Suppressor macrophage treated with lipopolysaccharide for 4 hours (primary cell): ENCODE data around the gene DDX17.

Experiments used
- DNase-seq: peaks from one replicate; pipeline ENCODE4 v3.0.0-alpha.2; 2020

Gene DDX17

DNA sequence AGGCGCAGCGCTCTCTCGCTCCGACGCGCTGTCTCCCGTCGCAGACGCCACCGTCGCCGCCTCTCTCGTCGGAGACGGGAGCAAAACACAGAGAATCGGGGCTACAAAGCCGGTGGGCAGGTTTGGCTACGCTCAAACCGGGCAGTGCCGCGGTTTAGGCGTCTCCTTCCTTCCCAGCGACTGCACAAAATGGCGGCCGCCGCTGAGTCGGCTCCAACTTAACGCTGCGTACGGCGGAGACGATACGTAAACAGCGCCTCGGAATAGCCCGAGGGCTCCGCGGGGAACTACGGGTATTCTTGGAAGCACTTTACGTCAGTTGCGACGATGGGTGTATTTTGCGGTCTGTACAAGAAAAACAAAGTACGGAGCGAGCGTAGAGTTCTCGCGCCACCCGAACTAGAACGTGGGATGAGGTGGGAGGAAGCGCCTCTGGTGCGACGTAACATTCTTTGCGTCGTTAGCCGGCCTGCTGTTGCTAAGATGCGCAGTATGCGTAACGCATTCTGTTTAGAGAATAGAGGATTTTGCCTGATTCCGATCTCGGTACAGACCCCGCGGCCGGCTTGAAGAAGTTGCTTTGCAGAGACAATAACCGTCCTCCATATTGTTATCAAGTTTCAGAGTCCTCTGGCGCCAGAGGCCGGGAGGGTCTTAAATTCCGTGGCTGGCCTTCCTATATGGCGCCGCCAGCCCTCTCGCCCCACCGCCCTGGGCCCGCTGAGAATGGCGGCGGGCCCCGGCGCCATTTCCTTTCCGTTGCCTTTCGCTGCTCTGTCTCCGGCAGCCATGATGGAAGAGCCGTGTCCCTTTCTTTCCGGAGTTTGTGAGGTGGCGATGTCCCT is at the start of gene DDX17:
TSS of gene DDX17 (minus strand) at position 194 of the 845 bp plus-strand sequence.
- DNase-seq: peak; percentile 98

DNA sequence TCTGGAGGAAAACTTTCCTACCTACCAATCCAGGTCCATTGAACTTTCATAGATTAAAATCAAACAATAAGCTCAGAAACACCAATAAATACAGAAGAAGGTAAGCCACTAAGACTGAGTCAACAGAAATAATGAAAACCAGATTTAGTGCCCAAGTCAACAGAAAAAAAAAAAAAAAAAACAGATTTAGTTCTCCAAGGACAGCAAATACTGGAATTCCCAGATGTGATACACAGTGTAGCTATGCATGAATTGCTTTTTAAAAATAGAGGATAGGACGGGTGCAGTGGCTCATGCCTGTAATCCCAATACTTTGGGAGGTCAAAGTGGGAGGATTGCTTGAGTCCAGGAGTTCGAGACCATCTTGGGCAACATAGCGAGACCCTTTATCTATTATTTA is 48.2 kb upstream of the DDX17 start:
- no peak for DNase-seq

DNA sequence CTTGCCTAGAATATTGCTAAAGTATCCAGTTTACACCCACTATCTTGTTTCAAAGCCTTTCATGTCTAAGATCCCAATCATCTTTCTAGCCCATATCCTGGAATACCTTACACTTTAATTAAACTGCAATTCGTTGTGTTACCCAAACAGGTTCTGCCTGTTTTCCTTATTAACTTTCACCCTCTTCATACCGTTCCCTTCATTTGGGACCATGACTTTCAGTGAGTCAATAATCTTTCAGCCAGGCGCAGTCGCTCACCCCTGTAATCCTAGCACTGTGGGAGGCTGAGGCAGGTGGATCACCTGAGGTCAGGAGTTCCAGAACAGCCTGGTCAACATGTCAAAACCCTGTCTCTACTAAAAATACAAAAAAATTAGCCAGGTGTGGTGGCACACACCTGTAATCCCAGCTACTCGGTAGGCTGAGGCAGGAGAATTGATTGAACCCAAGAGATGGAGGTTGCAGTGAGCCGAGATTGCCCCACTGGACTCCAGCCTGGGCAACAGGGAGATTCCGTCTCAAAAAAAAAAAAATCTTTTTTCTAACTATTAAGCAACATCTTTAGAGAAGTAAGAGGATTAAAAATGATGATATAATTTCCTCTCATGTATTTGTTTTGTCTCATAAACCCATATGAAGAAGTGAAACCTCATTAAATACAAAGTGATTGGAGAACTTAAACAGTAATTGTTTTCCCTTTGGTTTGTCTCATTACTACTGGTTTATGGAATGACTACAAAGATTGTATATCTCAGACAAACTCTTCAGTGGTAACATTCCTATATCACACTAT is 43.2 kb upstream of the DDX17 start:
- DNase-seq: peak; percentile 82

DNA sequence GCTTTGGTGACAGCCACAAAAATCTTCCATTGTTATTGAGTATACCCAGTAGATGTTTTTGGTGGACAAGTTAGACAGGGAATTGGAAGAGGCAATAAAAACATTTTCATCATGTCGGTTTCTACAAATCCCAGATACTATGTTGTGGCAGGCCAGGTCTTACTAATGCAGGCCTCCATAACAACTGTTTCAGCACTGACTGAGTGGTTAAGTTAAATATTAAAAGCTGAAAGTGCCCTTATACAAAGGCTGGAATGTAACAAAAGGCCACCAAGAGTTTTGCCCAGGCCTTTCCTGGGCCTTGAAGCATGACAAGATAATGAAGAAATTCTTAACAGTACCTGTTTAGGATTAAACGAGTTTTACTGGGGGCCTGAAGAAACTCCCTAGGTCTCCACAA is 34.6 kb upstream of the DDX17 start:
- no peak for DNase-seq

DNA sequence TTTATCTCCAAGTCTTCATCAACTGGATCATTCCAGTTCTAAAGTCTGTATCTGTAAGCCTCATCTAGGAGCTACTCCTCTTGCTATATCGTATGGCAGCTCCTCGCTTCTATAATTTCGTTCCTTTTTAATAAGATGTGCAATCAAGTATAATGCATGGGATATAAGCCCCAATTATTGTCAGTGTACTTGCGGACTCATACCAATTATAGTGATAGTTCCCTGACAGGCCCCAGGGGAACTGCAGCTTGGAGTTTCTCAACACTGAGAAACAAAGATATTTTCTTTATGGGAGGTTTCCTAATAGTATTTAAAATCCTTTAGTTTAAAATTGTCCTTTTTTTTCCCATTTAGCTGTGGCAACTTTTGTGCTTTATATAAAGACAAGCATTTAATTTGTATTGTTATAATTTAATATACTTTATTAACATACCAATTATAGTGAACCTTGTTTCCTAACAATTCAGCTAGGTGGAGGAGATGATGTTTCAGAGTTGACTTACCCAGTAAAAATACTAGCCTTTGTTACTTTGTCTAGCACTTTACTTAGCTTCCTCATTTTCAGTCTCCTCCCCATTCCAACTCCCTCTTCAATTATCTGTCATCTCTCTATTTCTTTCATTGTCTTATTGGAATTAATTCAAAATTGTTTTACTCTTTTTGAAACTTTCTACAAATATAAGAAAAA is 25.3 kb upstream of the DDX17 start:
- no peak for DNase-seq

DNA sequence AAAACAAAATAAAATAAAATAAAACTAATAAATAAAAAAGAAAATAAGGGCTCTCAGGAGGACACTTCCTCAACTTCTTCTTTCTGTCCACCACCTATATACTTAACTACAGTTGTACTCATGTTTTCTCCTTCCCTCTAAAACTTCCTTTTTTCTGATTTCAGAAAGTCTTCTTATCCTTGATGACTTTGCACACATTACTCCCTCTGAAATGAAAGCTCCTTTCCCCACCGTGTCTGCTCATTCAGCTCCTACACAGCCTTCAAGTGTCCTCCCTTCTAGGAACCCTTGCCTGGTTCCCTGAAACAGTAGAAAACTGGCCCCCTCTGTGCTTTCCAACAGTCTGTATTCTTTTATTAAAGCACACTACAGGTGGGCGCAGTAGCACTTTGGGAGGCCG is 18.3 kb upstream of the DDX17 start:
- peak; percentile 30 for DNase-seq

DNA sequence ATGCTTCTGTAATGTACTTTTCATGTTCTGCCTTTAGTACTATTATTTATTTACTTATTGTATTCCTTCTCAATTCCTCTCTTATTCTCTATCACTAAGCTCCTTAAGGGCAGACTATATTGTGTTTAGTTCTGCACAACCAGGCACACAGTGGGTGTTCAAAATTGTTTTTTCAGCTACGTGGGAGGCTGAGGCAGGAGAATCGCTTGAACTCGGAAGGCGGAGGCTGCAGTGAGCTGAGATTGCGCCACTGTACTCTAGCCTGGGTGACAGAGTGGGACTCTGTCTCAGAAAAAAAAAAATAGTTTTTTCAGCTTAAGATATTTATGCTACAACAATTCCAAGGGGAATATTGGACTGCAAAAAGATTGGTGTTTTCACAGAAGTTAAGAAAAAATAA is 17.4 kb upstream of the DDX17 start:
- DNase-seq: no peak

DNA sequence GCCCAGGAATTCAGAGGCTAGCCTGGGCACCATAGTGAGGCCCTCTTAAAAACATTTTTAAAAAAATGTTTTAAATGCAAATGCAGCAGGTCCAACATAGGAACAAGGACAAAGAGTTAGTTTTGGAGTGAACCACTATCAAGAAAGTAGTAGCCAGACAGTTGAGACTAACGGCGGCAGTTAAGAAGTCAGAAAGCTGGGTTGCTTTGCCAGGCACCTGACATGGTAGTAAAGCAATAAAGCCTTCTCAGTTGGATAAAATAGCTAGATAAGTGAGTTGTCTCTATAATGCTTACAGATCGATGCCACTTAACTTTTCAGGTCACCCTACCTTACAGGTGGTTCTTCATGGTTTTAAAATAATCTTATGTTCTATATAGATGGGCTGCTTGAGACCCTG is 16.9 kb upstream of the DDX17 start:
- DNase-seq: no peak

DNA sequence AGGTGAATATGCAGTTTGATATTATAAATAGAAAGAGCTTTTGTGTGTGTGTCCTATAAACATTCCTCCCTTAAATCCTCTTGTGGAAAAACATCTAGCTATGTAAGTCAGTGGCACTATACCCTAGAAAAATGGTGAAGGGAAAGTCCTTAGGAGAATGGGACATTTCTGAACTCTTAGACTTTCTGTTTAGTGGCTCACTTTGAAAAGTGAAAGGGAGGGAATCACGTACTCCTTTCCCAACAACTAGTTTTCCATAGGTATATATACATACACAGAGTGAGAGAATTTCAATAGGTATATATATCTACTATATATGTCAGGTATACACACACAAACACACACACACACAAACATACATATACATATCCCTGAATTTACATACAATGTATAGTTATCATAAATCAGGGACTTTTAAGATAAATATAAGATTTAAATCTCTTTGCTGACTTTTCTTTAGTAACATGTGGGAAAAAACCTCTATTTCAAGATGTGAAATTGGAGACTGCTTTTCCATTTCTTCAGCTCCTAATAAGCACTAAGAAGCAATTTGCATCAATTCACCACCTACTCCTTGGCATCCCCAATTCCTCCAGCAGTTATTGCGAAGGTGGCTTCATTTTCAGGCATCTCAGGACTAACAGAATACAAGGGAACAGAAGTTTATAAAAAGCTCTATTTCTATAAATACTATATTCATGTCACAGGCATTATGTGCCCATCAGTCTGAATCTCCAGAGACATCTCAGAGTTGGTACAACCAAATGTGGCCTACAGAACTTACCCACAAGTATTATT is 13.5 kb upstream of the DDX17 start:
- DNase-seq: no peak

DNA sequence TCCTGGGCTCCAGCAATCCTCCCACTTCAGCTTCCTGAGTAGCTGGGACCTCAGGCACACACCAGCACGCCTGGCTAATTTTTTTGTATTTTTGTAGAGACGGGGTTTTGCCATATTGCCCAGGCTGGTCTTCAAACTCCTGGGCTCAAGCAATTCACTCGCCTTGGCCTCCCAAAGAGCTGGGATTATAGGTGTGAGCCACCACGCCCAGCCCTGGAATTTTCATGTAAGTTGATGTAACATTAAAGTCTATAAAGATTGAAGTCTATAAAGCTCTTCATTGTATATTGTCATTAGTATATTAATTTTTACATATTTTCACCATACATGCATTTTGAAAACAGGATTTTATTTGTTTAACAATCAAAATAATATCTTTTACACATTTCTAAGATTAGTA is 12.5 kb upstream of the DDX17 start:
- no peak for DNase-seq

DNA sequence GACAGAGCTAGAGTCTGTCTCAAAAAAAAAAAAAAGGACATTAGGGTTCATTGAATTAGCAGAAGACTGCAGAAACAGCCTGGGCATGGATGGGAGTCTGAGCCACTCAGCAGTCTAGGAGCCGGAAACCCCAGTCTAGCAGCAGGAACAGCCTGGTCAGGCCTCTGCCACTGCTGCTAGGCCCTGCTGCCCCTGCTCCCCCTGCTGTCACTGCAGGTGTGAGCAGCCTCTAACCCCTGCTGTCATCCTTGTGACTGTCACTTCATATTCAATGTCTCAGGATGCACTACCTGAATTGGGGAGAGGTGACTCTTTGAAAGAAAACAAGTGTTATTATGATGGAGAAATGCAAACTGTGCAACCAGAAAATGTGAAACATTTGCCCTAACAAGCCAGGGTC is 7.0 kb upstream of the DDX17 start:
- no peak for DNase-seq

DNA sequence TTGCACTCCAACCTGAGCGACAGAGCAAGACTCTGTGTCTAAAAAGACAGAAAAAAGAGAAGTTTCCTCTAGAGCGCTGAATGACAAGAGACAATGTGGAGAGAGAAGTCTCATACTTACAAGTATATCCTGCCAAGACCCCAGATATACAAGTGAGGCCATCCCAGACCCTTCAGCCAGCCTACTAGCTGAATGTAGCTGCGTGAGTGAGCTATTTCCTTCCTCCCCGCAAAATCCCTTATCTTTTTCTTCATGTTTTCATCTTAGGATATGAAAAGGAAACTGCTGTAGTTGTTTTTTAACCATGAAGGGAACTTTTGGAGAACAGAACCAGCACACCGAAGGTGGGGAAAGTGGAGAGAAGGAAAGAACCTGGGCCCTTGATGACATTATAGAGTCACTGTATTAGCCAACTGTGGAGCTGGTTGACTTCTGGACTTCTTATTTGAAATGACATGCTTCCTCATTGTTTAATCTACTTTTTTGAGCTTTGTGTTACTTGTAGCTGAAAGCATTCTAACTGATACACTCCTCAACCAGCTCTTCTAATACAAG is 4.4 kb upstream of the DDX17 start:
- DNase-seq: peak; percentile 25

DNA sequence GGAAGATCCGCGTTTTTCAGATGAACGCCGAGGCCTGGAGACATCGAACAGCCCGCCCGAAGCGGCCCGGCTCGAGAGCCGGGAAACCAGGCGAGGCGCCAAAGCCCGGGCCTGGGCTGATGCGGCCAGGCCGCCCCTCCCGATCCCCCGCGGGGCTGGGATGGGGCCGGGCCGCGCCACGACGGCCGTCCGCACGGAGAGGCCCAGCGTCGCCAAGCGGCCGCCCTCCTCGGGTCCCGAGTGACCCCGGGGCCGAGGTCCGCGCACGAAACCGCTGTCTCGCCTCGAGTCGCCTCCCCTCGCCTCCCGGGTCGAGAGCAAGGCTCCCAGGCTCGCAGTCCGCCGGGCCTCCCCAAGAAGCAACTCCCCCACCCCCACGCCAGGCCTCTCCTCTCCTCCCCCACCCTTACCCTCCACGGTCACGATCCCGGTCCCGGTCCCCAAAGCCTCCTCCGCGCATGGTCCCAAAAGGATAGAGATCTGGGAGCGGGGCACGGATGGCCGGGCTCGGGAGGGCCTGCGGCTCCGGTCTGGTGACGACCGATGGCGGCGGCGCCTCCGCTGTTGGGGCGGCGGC is 482 bp downstream of the DDX17 start:
- DNase-seq: peak; percentile 66

DNA sequence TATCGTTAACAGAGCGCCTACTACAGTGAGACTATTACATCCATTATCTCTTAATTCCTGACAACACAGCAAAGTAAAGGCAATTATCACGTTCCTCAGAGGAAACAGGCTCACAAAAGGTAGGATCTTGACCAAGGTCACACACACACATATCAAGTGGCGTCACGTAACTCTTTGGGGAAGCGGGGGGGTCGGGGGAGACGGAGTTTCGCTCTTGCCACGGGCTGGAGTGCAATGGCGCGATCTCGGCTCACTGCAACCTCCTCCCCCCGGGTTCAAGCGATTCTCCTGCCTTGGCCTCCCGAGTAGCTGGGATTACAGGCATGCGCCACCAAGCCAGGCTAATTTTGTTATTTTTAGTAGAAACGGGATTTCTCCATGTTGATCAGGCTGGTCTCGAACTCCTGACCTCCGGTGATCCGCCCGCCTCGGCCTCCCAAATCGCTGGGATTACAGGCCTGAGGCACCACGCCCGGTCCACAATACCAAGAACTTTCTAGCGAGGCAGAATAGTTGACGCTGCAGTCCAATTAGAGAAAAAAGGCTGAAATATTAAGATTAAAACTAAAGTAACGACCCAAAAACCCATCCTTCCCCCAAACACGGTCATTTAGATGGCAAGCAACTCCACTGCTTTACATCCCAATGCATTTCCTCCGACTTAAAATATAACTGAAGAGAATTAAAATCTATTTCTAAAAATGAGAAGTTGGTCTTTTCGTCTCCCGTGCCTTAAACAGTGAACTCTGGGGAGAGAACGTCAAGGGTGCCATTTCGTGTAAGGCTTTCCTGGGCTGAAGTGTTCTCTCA is 1.2 kb downstream of the DDX17 start:
- peak; percentile 73 for DNase-seq

DNA sequence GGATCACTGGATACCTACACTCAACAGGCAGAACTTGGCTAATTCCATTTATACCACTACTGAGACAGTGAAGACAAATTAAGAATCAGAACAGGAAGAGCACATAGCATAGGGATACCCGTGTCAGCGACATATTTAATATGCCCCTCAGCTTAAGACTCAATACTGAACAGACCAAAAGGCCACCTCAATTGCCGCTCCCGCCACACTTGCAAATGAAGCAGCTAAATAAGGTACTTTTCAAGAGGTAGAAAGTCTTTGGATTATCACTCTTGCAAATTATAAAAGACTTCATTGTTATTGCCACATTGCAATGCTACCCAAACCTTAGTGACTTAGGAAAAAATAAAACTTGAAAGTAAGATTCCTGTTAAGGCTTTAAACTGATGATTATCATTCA is 3.1 kb downstream of the DDX17 start:
- no peak for DNase-seq

DNA sequence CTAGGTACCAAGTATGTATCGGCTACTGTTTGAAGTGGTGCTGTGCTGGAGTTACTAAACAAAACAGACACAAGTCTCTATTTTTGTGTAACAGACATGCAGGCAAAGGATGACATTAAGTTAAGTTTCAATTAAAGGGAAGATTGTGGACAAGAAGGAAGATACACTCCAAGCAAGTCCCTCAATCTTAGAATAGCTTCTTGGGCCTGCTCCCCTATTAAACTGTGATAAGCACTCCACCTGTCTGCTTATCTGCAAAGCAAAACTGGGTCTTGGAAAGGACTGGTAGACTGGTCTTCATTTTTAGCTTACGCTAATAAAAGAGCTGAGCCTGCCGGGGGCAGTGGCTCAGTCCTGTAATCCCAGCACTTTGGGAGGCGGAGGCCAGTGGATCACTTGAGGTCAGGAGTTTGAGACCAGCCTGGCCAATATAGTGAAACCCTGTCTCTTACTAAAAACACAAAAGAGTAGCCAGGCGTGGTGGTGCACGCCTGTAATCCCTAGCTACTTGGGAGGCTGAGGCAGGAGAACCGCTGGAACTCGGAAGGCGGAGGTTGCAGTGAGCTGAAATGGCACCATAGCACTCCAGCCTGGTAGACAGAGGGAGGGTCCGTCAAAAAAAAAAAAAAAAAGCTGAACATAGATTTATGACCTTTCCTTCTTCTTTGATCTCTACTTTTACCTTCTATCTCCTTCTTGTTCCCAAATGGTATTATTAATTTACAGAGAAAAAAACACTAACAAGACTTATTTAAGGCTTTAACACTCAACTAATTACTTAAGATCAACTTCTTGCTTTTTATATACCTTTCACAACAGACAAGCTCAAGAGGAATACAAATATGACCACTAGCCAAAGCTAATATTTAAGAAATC is 4.1 kb downstream of the DDX17 start:
- DNase-seq: no peak

DNA sequence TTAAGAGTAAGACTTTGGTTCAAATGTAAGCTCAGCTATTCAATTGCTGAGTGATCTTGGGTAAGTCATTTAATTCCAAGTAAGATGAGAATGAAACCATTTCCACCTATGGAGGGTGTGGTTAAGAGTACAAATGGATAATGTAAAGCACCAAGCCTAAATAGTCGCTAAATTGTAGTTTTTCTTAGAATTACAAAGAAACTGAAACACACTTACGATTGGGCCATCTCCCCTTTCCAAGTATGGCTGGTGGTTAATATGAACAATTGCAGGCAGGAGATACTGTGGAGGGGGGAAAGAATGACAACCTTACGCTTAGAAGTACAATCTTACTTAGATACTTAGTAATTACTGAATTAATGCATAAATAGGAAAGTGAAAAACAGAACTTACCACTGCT is 8.2 kb downstream of the DDX17 start:
- DNase-seq: no peak

DNA sequence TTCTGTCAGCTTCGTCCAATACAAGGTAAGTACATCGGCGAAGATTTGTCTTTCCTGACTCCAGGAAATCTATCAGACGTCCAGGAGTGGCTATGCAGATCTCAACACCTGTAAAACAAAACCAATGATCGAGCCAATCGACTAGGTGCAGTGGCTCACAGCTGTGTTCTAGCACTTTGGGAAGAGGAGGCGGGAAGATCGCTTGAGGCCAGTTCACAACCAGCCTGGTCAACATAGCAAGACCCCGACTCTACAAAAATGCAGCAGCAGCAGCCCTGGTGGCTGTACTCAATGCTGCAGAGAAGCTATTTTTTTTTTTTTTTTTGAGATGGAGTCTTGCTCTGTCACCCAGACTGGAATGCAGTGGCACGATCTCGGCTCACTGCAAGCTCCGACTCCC is 11.2 kb downstream of the DDX17 start:
- DNase-seq: no peak

DNA sequence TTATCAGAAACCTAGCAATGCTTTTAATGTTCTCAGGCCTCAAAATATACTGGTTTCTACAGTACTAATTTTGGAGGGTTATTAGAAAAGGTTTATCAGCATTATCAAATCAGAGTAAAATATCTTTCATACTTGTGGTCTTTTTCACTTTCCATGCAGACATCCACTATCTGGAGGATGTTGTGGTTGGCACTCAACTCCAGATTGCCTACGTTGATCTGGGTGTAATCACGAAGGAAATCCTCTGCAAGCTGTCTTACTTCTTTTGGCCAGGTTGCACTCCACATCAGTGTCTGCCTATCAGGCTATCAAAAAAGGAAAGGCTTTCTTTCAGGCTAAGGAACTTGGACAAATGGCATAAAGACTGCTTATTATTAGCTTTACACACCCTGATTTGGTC is 11.6 kb downstream of the DDX17 start:
- DNase-seq: no peak

DNA sequence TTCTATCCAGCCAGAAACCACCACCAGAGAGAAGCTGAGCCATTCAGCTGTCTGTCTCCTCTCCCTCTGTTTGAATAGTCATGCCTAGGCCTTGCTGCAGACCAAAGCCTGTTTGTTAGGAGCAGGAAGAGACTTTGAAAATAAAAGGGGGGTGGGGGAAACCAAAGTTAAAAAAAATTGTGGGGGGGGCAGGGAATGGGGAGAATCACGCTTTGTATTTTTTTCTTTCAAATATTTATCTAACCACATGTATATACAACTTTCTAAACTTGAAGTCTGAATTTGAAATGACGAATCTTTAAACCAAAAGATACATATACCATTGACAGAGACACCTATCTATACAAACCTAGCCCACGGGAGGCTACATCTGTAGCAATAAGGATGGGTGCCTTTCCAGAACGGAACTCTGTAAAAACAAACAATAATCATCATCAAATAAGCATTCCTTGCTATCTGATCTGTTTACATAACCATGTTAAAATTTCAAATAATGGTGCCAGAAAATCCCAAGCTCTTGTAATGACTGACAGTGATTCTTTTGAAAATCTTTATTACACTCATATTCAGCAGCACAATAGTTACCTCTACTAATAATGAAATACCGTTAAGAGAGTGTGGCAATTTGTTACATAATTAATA is 14.3 kb downstream of the DDX17 start:
- no peak for DNase-seq
